Measurements from ENCODE around the gene ACTL6B.

ACTL6B gene

DNA sequence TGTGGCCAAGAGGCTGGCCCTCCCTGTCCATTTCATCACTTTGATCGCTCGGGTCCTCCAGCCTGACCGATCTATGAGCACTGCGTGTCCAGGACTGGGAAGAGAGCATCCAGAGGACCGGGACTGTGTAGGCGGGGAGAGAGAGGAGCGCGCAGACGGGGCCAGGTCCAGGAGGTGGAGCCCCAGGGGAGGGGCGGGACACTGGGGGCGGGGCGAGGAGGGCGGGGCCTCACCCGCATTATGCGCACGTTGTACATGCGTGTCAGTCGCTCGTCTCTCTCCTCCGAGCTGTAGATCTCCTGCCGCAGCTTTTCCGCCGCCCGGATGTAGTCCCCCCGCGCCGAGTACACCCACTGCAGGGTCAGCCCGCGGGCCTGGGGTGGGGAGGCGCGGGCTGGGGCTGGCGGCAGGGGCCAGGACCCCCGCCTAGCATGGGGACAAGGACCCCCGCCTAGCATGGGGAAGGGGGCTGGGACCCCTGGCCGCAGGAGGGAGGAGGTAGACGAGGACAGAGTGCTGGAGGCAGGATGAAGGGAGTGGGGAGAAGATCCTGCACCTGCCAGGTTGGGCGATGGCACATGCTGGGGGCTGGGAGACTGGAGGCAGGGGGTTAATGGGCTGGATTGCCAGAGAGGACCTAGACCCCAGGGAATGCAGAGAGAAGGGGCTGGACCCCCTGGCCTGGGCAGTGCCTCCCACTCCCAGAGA, 29.6 kb downstream of the ACTL6B start:
- DNase-seq, result peak; percentile 87

- no peak for DNase-seq
These were observed 30.2 kb downstream of the ACTL6B start for GRCh38 chr7:100626055-100626454.

GRCh38 chr7:100623951-100624824, 32.1 kb downstream of the ACTL6B start:
- no peak for DNase-seq

- DNase-seq, result no peak
These were observed 34.7 kb downstream of the ACTL6B start for GRCh38 chr7:100621554-100621953.

GRCh38 chr7:100620804-100621203, 35.4 kb downstream of the ACTL6B start:
- DNase-seq, result no peak

DNA sequence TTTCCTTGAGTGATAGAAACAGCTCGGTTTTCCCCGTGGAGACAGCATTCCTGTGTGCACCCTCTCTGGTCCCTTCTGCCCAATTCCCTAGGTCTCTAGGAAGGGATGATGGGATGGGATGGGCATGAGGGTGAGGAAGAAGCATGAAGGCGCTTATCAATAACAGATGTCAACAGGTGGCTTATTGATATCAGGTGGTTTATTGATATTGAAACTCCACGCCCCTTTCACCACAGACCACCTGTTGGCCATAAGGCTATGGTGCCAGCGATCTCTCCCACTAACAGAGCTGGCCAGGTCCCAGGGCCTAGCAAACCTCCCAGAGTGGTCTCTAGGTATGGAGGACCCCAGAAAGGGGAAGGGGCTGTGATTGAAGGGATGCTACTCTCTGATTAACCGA, 36.0 kb downstream of the ACTL6B start:
- no peak for DNase-seq

- DNase-seq, result no peak
These were observed 41.9 kb downstream of the ACTL6B start for GRCh38 chr7:100614308-100614861.

GRCh38 chr7:100613412-100614175, 42.7 kb downstream of the ACTL6B start:
- DNase-seq, result no peak

DNA sequence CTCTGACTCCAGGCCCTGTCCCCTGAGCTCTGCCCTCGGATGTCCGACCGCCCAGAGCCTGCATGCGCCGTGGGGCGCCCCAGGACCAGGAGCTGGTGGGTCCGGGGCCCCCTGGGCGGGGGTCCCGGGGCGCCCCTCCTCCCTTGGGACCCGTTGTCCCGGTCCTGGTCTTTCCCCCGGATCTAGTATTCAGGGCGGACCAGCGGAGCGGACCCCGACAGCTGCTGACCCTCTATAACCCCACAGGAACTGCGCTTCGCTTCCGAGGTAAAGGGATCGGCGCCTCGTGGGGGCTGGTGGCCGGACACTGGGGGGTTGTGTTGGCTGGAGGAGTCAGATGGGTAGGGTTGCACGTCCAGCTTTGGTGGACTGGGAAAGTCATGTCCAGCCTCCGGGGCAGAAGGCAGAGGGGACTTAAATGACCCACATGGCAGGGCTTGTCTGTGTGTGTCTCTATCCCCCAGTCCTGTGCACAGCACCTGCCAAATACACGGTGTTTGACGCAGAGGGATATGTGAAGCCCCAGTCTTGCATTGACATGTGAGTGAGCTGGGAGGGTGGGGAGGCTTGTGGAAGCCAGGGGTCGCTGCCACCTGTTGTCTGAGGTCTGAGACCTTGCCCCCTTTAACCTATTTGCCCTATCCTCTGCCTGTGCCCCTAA, 43.4 kb downstream of the ACTL6B start:
- no peak for DNase-seq

DNA sequence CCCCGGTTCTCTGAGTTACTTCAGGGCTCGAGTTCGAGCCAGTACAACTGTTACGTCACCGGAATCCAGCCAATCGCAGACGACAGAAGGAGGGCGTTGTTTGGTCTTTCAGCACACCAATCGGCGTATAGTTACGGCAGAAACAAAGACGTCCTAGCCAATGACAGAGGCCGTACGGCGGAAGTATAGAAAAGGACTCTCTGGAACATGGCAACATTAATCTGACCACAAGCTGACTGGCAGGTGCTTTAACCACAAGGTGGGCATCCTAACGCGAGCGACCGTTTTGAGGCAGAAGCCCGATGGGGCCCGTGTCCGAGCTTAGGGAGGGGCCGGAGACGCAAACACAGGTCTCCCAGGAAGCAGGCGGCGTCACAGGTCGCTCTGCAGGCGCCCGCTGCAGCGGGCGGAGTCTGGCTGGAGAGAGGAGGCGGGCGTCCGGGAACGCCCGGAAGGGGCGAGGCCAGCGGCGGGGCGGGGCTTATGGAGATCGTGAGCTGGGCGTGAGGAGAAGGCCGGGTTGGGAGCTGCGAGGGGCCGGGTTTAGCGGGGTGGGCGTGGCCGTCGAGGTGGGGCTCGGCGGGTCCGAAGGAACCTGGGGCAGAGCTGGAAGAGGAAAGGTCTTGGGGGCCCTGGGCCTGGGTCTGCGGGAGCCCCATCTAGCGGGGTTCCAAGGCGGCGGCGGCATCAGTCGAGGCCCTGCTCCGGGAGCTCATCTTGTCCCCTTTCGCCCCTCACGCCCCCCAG, 44.1 kb downstream of the ACTL6B start, which contains the start of gene MOSPD3:
MOSPD3 (plus strand) TSS at position 558 of the 747 bp plus-strand sequence. CDS start 252 bp downstream, outside the sequence.
- peak; percentile 100 for DNase-seq

GRCh38 chr7:100609958-100610357, 46.3 kb downstream of the ACTL6B start:
- no peak for DNase-seq

GRCh38 chr7:100607111-100607510, 49.1 kb downstream of the ACTL6B start:
- no peak for DNase-seq

GRCh38 chr7:100606313-100606712, 49.9 kb downstream of the ACTL6B start:
- DNase-seq, result no peak

DNA sequence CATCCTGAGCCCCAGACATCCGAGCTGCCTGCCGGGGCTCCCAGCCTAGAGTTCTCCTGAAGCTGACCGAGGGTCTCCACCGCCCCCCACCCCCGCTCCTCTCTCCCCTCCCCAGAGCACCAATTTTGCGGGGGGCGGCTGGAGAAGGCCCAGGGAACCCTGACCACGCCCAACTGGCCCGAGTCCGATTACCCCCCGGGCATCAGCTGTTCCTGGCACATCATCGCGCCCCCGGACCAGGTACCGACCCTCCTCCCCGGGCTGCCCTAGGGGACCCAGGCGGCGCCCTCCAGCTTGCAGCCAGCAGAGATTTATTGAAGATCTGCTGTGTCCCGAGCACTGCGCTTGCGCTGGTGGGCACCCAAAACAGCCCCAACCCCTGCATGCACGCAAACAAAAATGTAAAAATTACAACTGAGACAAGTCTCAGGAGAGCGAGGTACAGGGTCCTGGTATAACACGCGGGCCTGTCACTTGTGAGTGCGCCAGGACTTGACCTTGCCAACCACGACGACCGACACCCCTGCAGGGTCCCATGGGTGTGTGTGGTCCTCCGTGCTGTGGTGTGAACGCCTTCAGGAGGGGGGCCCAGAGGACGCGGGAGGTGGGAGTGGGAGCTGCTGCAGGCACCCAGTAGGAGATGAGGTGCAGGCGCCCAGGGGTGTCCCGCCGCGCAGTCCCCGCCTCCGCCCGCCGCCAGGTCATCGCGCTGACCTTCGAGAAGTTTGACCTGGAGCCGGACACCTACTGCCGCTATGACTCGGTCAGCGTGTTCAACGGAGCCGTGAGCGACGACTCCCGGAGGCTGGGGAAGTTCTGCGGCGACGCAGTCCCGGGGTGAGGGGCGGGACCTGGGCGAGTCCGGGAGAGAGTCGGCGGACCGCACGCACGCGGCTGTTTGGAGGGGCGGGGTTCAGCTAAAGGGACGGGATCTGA, 51.0 kb downstream of the ACTL6B start:
- DNase-seq, result no peak

DNA sequence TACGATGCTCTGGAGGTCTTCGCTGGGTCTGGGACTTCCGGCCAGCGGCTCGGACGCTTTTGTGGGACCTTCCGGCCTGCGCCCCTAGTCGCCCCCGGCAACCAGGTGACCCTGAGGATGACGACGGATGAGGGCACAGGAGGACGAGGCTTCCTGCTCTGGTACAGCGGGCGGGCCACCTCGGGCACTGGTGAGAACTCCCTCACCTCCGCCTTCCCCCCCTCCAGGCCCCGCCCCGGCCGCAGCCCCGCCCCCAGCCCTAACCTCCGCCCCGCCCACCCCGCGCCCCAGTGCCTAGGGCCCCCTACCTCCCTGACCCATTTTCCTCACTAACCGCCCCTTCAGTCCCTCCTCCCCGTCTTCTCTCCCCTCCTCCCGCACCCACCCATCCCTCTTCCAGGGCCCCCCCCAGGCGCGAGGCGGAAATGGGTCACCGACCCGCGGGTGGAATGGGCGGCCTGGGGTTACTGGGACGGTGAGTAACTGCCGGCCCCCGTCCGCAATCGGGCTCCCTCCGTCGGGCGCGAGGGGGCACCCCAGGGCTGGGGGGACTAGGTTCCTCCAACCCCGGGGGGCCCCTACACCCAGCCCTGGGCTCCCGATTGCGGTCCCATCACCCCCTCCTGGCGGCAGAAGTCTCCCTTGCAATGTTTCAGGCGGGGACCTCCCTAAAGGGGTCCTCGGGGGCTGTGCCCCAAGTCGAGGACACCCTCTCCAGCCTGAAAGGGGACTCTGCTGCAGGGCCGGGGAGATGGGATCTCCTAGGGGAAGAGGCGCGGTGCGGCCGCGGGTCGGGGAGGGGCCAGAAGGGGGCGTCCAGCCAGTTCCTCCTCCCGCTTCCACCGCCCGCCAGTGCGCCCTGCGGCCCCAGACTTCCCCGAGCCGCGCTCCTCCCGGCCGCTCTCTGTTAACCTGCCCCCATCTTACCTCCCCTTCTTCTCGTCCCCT, 51.9 kb downstream of the ACTL6B start:
- DNase-seq, result peak; percentile 92

DNA sequence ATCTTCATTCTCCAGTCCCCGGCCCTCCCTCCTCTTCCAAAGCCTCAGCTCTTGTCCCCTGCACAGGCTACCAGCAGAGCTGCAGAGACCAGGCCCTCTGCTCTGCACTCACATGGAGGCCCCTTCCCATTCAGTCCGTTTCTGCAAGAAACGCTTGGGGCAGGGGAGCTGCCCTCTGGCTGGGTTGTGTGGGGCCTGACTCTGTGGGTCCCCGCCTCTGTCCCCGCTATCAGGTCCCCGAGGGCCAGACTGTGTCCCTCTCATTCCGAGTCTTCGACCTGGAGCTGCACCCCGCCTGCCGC, 52.6 kb downstream of the ACTL6B start:
- DNase-seq, result peak; percentile 57

GRCh38 chr7:100602889-100603725, 53.1 kb downstream of the ACTL6B start:
- peak; percentile 97 for DNase-seq

- DNase-seq, result no peak
These were observed 55.6 kb downstream of the ACTL6B start for GRCh38 chr7:100600730-100601038.
